ENCODE data around the gene CTBS. TPM values are rescaled to one million over a fixed set of nuclear protein-coding genes. Genes with fewer than 3 reads are reported as not detected.
"Not testable (repeated sequence)": the region's sequence is repeated elsewhere in the genome, so short reads cannot be mapped to it uniquely, and the experiment has no call there.

CTBS gene
- total RNA-seq, 1 donor from 2014 or later: 14.5 TPM

DNA sequence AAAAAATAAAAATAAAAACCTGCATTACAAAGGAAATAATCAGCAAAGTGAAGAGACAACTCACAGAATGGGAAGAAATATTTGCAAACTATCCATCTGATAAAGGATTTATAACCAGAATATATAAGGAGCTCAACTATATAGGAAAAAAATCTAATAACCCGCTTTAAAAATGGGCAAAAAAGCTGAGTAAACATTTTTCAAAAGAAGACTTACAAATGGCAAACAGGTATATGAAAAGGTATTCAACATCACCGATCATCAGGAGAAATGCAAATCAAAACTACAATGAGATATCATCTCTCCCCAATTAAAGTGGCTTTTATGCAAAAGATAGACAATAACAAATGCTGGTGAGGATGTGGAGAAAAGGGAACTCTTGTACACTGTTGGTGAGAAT, 64.1 kb downstream of the CTBS start:
- Histone ChIP-seq H3K27ac (no peak overlapping the region), H3K4me1 (no peaks in the 10 kb centered on the region), H3K36me3 (no peaks in the 10 kb centered on the region), H3K27me3 (no peaks in the 10 kb centered on the region), H3K4me3 (no peak overlapping the region), H3K9me3 (peaks cover 0 to 12% of the 10 kb centered on the region in 2 donors)
- TF ChIP-seq CTCF (IDR thresholded peaks at IDR 0.05): no peak
- intact Hi-C loops (cut with DNase I): no loop called here
- DNase-seq (ENCODE audit: low spot score in 2 of 2): no peak

DNA sequence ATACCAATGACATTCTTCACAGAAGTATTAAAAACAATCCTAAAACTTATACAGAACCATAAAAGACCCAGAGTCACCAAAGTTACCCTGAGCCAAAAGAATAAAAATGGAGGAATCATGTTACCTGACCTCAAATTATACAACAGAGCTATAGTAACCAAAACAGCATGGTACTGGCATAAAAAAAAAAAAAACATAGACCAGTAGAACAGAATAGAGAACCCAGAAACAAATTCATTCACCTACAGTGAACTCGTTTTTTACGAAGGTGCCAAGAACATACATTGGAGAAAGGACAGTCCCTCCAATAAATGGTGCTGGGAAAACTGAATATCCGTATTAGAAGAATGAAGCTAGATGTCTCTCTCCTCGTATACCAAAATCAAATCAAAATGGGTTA, 65.2 kb downstream of the CTBS start:
- Histone ChIP-seq H3K27ac (no peak overlapping the region), H3K9me3 (peaks cover 0 to 12% of the 10 kb centered on the region in 2 donors), H3K4me3 (no peak overlapping the region), H3K4me1 (peaks cover 0 to 3% of the 10 kb centered on the region in 2 donors), H3K36me3 (no peaks in the 10 kb centered on the region), H3K27me3 (no peaks in the 10 kb centered on the region)
- intact Hi-C loops (cut with DNase I): loop anchor here (5.0 to 10.0 kb wide), 3 partner anchors 212 to 1068 kb away; partner anchors contain the start of gene BCL10
- no peak for DNase-seq (ENCODE audit: low spot score in 2 of 2)
- TF ChIP-seq CTCF (IDR thresholded peaks at IDR 0.05): no peak

DNA sequence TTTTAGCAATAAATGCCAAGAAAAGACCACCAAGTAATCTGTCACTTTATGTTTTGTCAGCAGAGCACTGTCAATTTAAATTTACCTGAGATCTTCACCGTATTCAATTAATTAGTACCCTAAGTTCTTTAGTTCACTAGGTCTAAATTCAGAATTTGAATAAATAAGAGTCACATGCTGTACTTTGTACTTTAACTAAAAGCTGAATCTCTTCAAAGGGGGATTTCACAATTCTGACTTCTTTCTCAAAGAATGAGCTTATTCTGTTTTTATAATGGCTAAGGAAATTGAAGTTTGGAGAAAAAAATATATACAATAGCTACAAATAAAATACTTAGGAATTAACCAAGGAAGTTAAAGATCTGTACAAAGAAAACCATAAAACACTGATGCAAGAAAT, 65.7 kb downstream of the CTBS start:
- intact Hi-C loops (cut with DNase I): loop anchor here (5.0 to 10.0 kb wide), 3 partner anchors 211 to 1069 kb away; partner anchors contain the start of gene BCL10
- no peak for TF ChIP-seq CTCF (IDR thresholded peaks at IDR 0.05)

GRCh38 chr1:84507887-84508286, 66.4 kb downstream of the CTBS start:
- intact Hi-C loops (cut with DNase I): loop anchor here (5.0 to 10.0 kb wide), 3 partner anchors 211 to 1069 kb away; partner anchors contain the start of gene BCL10

More for the DNA sequence above, 65.7 kb downstream of the CTBS start:
- Histone ChIP-seq H3K36me3 (no peaks in the 10 kb centered on the region), H3K27me3 (no peaks in the 10 kb centered on the region), H3K4me3 (no peak overlapping the region), H3K27ac (no peak overlapping the region), H3K4me1 (peaks cover 0 to 8% of the 10 kb centered on the region in 2 donors), H3K9me3 (peaks cover 0 to 12% of the 10 kb centered on the region in 2 donors)
- DNase-seq (ENCODE audit: low spot score in 2 of 2): no peak

DNA sequence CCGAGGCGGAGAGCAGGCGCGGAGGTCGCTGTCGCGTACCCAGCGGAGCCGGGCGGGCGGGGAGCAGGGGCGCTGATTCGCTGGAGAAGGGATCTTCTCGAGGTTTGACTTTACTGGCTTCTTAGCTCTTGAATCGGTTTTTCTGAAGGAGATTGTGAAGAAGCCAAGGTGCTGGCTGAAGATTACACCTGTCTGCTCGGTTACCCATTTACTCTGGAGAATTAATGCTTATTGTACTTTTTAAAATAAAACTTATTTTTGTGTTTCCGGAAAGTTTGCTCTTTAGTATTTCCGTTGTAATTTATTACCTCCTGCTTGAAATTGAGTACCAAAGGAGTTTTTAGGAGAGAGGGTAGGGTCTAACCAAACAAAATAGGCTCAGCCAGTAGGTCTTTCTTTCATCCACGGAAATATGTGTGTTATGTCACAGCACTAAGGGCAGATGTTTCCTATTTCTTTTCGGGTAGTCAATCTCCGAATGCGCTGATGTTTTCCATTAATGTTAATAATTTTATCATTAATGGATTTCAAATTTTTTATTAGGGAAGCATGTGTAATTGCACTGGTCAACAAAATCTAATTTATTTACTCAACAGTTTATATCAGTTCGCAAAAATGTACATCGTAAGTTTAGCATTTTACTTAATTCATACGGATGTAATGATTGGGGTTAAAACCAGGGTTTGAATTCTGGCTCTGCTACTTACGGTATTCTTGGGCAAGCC, 67.3 kb downstream of the CTBS start:
- peaks cover 0 to 15% of the 10 kb centered on the region in 2 donors for H3K4me1 ChIP-seq
- intact Hi-C loops (cut with DNase I): loop anchor here (1.0 to 10.0 kb wide), 7 partner anchors 67 to 1070 kb away; partner anchors contain the start of genes BCL10, CTBS and SSX2IP
- no peaks in the 10 kb centered on the region for H3K36me3 ChIP-seq
- peak overlapping the region; percentile 95 to 99 for H3K27ac ChIP-seq
- no peak for DNase-seq (ENCODE audit: low spot score in 2 of 2)
- H3K27me3 ChIP-seq: no peaks in the 10 kb centered on the region
- H3K4me3 ChIP-seq: peak overlapping the region; percentile 88 to 94
- no peak for TF ChIP-seq CTCF (IDR thresholded peaks at IDR 0.05)
- peaks cover 0 to 12% of the 10 kb centered on the region in 2 donors for H3K9me3 ChIP-seq

More at GRCh38 chr1:84507887-84508286, 66.4 kb downstream of the CTBS start:
- not testable (repeated sequence) for DNase-seq (ENCODE audit: low spot score in 2 of 2); H3K4me3 ChIP-seq; H3K27me3 ChIP-seq; H3K27ac ChIP-seq; H3K36me3 ChIP-seq
- Histone ChIP-seq H3K9me3 (peaks cover 0 to 12% of the 10 kb centered on the region in 2 donors), H3K4me1 (peaks cover 0 to 14% of the 10 kb centered on the region in 2 donors)

All from ascending aorta (tissue), 2 donors.